NCI-H2107 treated with DMSO at 0.1 percent for 48 hours (cell line): ENCODE data around the gene G2E3.
"Not testable (repeated sequence)": the region's sequence is repeated elsewhere in the genome, so short reads cannot be mapped to it uniquely, and the experiment has no call there.

Experiments used
- DNase-seq: peaks from one replicate; lab custom pipeline; 2025; ENCODE audit not compliant: unreplicated experiment; lab: John Stamatoyannopoulos, UW

G2E3 gene

DNA sequence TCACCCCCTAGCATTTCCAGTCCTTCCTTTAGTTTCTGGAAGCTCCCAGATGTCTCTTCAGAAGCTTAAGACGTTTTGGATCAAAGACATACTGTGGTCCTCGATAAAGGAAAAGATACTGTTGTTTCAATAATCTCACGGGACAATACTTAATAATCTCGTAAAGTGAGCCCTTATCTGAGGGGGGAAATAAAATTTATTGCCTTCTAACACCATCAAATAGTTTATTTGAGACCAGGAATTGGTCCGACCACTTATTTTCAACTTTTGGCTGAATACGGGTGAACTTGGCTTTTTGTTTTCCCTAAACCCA is 640 bp upstream of the G2E3 start:
- no peak for DNase-seq

DNA sequence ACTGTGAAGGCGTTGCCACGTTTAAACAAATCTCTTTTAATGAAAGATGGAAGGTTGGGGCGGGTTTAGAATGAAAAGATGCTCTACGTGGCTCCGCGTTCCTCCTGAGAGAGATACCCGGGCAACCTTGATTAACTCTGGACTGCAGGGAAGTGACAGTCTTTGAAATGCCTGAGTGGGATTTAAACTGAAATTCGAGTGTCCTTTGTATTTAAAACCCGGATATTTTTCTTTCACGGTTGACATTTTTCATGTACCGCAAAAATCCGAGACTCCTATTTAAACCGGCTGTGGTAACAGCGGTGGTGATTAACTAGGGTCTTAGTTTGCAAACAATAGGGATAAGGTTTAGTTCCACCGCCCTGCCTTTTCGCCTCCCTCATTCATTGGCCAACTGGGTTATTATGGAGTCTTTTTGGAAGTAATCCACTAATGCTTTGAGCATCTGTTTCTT is 707 bp downstream of the G2E3 start:
- peak; percentile 89 for DNase-seq

DNA sequence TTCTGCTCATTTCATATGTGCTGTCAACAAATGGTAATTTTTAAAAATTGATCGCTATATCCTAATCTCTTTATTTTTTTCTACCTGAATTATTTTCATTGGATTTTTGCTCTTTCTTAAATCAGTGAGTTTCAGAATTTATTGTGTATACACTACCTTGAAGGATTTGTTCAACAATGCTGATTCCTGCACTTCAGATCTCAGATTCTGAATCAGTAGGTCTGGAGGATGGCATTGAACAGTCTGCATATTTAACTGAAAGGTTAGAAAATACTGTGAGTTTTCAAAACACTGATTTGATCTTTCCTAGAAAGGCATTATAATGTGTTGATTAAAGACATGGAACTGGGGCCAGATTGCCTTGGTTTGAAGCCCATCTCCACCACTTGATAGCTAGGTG is 1.6 kb downstream of the G2E3 start:
- DNase-seq: no peak

DNA sequence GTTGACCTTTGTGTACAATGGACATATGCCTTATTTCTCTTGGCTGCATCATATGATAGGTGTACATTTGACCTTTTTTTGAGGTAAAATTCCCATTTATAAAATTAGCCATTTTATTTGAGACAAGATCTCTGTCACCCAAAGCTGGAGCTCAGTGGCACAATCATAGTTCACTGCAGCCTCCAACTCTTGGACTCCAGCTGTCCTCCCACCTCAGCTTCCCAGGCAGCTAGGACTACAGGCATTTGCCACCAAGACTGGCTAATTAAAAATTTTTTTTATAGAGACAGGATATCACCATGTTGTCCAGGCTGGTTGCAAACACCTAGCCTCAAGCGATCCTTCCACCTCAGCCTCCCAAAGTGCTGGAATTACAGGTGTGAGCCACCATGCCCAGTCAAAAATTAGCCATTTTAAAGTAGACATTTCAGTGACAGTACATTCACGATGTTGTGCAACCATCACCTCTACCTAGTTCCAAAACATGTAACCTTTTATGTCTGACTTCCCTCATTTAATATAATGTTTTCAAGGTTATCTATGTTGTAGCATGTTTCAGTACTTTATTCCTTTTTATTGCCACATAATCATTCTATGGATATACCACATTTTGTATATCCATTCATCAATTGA is 5.4 kb downstream of the G2E3 start:
- no peak for DNase-seq

DNA sequence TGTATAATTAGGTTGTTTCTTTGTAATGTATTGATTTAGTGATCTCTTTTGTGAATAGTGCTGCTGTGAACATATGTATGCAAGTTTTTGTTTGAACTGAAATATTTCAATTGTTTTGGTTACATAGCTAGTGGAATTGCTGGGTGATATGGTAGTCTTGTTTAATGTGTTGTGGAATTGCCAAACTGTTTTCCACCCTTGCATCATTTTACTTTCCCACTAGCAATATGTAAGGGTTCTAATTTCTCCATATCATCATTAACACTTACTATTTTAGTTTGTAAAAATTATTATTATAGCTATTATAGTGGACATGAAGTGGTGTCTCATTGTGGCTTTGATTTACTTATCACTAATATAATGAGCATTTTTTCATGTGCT is 5.9 kb downstream of the G2E3 start:
- DNase-seq: no peak

DNA sequence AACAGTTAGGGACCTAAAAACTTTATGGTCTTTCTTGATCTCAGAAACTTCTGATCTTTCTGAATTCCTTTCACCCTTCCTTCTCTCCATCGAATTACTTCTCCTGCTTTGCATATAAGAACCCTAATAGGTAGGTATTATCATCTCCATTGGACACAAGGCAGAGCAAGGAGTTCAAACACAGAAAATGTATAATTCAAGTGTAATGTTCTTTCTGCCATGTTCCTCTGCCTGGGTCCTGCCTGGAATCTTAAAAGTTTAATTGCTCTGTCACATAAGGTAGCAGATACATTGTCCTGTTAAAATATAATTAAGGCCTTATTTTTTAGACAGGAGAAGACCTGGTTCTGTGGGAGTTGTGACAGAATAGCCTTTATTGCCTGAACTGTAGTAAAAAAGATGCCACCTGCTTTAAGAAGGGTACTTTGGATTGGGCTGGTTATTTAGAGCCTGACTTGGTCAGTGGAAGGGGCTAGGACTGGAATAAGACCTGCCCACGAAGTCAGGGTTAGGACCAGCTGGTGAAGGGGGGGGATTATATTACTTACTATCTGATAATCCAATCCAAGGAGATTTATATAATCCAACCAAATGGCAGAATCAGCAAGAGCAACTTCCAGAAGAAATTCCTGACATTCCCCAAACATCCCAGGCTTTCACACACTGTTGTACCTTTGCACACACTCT is 10.4 kb downstream of the G2E3 start:
- no peak for DNase-seq

DNA sequence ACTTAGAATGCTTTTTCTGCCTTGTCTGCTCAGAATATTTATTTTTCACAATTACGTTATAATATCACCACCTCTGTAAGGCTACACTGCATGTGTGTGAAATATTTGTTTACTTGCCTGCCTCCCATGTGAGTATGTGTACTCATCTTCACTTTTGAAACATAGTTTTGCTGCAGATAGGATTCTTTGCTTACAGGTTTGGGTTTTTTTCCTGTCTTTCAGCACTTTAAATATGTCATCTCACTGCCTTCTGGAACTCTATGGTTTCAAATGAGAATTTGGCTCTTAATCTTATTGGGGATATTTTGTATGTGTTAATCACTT is 10.9 kb downstream of the G2E3 start:
- DNase-seq: no peak

DNA sequence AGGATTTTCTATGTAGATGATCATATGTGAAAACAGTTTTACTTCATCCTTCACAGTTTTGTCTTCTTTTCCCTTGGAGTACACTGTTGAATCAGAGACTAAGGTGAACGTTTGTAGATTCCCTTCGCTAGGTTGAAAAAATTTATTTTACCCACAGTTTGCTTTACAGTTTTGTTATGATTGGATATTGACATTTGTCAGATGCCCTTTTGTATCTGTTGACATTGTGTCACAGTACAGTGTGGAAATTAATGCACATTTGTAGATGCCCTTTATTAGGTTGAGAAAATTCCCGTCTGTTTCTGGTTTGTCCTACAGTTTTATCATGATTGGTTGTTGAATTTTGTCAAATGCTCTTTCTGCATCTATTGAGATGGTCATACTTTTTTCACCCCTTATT is 13.3 kb downstream of the G2E3 start:
- no peak for DNase-seq

DNA sequence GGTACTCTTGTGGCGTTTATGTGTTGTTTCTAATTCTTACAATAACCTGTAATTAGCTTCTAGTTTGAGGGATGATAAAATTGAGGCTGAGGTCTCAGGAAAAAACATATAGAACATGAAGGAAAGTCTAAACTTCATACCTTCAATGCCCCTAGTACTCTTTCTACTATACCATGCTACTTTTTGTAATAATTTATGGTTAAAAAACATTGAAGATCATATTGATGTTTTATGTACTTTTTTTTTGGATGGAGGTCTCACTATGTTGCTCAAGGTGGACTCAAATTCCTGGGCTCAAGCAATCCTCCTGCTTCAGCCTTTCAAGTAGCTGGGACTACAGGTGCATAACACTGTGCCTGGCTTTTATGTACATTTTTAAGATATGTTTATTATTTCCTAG is 13.8 kb downstream of the G2E3 start:
- no peak for DNase-seq

DNA sequence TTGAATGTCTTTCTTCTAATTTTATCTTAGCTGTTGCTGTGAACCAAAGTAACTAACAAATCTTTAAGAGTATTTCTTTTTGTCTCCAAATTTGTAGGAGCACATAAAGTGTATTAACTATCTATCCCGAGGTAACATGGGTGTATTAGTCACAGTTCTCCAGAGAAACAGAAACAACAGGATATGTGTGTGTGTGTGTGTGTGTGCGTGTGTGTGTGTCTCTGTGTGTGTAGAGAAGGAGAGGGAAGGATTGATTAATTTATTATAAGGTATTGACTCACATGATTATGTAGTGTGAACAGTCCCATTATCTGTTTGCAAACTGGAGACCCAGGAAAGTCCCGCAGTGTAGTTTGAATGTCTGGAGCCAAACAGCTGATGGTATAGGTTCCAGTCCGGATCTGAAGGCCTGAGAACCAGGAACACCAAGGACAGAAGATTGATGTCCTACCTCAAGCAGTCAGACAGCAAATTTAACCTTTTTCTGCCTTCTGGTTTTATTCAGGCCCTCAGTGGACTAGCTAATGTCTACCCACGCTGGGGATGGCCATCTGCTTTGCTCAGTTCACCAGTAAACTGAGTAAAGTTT is 14.4 kb downstream of the G2E3 start:
- no peak for DNase-seq

DNA sequence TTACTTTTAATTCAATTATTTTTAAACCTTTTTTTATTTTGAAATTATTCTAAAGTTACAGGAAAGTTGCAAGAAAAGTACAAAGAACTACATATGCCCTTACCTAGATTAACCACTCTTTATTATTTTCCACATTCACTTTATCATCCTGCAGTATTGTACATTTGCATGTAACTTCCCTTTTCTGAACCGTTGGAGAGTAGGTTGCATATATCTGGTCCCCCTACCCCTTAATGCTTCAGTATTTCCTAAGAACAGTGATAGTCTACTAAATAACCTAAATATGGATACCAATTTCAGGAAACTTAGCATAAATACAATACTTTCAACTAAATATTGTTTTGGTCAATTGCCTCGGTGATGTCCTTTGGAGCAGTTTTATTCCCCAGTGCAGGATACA is 15.0 kb downstream of the G2E3 start:
- no peak for DNase-seq

DNA sequence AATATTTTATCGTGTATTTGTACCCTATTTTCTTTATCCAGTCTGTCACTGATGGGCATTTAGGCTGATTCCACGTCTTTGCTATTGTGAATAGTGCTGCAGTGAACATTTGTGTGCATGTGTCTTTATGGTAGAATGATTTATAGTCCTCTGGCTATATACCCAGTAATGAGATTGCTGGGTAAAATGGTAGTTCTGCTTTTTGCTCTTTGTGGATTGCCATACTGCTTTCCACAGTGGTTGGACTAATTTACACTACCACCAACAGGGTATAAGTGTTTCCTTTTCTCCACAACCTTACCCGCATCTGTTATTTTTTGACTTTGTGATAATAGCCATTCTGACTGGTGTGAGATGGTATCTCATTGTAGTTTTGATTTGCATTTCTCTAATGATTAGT is 15.8 kb downstream of the G2E3 start:
- DNase-seq: not testable (repeated sequence)

DNA sequence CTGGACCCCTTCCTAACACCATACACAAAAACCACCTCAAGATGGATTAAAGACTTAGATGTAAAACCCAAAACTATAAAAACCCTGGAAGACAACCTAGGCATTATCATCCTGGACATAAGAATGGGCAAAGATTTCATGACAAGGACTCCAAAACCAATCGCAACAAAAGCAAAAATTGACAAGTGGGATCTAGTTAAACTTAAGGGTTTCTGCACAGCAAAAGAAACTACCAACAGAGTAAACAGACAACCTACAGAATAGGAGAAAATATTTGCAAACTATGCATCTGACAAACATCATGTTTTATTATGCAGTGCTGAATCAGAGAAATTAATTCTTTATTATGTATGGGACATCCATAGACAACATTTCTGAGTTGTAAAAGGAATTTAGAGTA is 17.4 kb downstream of the G2E3 start:
- DNase-seq: not testable (repeated sequence)

DNA sequence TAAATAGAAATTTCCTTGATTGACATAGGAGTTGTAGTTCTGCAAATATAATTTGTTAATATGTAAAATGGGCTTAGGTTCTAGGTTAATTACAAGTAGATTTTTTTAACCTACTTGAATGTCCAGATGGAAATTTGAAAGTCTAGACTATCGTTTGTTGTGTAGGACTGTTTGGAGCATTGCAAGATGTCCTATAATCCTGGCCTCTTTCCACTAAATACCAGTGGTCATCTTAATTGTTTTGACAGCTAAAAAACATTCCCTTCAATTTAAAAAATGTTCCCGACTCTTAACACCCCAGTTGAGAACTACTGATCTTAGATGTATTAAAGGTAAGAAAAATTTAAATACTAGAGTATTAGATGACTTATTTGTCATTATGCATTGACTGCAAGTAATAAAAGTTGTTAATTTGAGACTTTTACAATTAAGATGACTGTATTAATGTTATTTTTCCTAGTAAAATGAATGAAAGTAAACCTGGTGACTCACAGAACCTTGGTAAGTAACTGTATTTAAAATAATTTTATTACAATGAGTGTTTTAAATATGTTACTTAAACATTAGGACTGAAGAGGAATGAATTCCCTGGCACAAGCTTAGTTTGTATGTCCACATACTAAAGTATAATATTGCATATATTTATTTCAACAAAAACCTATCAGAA is 21.8 kb downstream of the G2E3 start:
- no peak for DNase-seq

DNA sequence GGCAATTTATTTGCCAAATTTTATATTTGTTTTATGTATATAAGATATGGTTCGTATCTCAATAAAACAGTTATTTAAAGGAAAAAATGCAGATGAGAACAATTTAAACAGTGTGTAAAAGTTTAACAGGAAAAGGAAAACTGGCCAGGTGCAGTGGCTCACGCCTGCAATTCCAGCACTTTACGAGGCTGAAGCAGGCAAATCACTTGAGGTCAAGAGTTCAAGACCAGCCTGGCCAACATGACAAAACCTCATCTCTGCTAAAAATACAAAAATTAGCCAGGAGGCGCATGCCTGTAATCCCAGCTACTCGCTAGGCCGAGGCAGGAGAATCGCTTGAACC is 22.3 kb downstream of the G2E3 start:
- no peak for DNase-seq

DNA sequence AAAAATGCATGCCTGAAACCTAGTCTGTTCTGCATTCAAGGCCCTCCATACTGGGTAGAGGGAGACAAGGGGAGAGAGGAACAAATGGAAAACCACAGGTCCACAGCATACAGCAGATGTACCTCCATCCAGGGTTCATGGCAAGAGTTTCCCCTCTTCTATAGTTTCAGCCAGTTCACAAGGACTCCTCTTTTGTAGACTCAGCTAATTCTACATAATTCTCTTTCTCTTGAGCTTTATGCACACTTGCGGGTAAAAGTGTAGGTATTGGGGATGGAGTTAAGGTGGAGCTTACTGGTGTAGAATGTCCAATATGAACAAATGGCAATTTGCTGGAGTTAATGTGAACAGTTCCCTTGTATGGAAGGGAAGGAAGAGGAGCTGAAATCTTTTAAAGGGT is 23.4 kb downstream of the G2E3 start:
- no peak for DNase-seq

DNA sequence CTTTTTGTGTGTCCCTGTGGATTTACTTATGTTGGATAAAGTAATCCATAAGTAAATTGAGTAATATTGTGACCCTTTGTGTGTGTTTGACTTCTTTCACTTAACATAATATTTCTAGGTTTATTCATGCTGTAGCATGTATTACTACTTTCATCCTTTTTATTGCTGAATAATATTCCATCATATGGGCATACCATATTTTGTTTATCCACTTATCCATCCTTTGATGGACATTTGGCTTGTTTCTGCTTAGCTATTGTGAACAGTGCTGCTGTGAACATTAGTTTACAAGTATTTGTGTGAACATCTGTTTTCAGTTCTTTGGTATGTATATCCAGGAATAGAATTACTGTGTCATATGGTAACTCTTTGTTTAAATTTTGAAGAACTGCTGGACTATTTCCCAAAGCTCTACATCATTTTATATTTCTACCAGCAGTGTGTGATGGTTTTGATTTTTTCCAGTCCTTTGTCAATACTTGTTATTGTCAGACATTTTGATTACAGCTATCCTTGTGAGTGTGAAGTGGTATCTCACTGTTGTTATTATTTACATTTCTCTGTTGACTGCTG is 25.2 kb downstream of the G2E3 start:
- DNase-seq: no peak

DNA sequence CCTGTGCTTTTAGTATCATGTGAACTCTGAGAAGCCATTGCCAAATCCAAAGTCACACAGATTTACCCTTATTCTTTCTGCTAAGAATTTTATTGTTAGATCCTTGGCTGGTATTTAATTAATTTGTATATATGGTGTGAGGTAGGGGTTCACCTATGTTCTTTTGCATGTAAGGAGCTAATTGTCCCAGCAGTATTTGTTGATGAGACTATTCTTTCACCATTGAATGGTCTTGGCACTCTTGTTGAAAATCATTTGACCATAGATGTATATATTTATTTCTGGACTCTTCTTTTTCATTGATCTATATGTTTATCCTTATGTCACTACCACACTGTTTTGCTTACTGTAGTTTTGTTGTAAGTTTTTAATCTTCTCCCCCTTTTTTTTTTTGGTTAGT is 26.2 kb downstream of the G2E3 start:
- DNase-seq: no peak

DNA sequence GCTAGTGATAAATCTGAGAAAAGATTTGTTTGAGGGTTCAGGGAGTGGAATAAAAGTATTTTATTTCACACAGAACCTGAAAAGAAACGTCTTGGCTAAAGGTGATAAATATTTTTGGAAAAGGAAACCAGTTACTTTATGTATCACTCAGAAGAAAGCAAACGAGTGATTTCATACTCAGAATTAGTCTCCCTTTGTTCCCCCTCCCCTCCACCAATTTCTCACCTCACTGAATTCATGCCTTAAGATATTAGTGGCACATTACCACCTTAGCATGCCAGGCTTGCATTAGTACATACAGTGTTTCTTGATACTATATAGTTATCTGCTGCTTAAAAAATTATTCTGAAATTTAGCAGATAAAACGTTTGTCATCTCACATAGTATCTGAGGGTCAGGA is 28.2 kb downstream of the G2E3 start:
- DNase-seq: no peak

DNA sequence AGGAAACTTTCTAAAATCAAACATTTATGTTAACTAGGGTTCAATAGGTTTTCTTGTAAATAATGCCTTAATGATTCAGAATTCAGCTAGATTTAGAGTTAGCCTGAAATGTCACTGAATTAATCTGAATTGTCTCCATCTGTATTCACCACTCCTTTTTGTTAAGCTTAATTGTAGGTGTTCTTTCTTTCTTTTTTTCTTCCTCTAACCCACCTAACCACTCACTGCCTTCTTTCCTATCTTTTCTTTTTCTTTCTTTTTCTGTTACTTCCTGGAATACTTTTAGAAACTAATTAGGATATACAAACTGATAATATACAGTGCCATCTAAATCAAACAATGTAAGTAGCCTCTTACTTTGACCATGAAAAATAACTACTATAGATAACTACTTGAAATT is 29.9 kb downstream of the G2E3 start:
- no peak for DNase-seq

DNA sequence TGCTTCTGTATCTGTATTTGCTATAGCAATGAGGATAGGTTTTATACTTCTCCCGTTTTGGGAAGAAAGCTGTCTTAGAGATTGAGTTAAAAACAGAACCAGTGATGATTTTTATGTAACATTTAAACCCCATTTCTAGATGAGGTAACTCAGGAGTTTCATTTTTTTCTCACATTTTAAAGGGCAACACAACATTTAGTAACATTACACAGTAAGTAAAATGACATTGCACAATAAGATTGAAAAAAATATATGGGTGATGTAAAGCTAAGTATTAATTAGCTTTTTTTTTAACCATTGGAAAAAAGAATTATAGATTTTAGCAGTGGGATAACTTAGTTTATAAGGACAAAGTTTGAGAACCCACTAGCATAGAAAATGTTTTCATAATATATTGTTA is 38.0 kb downstream of the G2E3 start:
- DNase-seq: no peak

DNA sequence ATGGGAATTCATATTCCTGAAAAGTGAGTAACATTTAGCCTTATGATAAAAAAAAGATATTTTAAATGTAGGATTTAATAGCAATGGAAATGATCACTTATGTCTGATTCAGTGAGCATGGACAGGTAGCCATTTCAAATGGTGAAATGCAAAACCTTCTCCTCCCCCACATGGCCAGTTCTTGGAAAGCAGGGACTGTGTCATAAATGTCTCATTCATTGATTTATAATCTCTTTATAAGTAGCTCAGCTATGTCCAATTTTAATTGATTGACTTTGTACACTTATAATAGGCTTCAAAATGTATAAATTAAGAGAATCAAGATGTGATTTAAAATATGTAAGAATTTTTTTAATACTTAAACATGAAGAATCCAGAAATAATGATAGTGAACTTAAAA is 38.5 kb downstream of the G2E3 start:
- no peak for DNase-seq
